Pulmonary artery endothelial cell (primary cell): ENCODE results near the gene ZNF619. TPM values are rescaled to one million over a fixed set of nuclear protein-coding genes. Genes with fewer than 3 reads are reported as not detected.

ENCODE experiments used
- DNase-seq: peaks from one replicate; pipeline ENCODE4 v3.0.0-alpha.2; 2011; ENCODE audit warnings: low read depth, low spot score
- total RNA-seq: library from RNA; depleted of rRNA; stranded (reverse); fragments of >200 nt; gene quantifications from 2 replicates; pipeline ENCODE4 v1.2.3, GENCODE V29; 2014

Gene ZNF619
- total RNA-seq, 1 donor from 2014 or later: 6.7 TPM

DNA sequence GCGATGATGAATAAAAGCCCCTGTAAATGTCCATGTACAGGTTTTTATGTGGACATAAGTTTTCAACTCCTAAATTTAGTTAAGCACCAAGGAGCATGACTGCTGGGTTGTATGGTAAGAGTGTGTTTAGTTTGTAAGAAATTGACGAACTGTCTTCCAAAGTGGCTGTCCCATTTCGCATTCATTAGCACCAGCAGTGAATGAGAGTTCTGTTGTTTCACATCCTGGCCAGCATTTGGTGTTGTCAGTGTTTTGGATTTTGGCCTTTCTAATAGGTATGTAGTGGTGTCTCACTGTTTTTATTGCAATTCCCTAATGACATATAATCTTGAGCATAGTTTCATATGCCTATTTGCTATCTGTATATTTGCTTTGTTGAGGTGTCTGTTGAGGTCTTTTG, 51.5 kb downstream of the ZNF619 start:
- no peak for DNase-seq

DNA sequence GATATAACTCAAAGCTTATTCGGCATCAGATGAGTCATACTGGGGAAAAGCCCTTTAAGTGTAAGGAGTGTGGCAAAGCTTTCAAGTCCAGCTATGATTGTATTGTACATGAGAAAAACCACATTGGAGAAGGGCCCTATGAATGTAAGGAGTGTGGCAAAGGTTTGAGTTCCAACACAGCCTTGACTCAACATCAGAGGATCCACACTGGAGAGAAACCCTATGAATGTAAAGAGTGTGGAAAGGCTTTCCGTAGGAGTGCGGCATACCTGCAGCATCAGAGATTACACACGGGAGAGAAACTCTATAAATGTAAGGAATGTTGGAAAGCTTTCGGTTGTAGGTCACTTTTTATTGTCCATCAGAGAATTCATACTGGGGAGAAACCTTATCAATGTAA, 55.3 kb downstream of the ZNF619 start:
- no peak for DNase-seq

DNA sequence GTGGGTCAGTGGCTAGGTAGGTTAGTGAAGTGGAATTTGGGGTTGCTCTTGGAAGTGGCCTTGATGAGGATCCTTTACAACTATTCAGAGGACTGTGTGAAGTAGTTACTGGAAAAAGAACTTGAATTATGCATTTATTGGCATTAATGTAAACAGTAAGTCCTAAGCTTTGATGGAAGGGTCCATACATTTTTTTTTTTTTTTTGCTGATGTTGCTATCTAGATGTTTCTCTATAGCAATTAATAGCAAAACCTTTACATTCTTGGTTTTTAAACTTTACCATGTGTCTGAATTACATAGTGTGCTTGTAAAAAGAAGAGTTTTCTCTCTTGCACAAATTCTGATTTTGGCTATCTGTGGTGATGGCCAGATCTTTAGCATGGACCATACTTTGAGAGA, 57.4 kb downstream of the ZNF619 start:
- DNase-seq: no peak

Other genes with a start within 250 kb of the ZNF619 start
- 12.0 and 19.4 TPM in 2 replicates for gene EIF1B, start 167.4 kb upstream of the ZNF619 start, total RNA-seq
- 0.07 TPM in 1 of 2 replicates, not detected in the other for gene ENTPD3, start 89.9 kb upstream of the ZNF619 start, total RNA-seq
- 779 and 833 TPM in 2 replicates for gene RPL14, start 19.8 kb upstream of the ZNF619 start, total RNA-seq
- gene ZNF620, start 28.9 kb downstream of the ZNF619 start, total RNA-seq: 4.4 and 6.6 TPM in 2 replicates
- 8.8 and 9.6 TPM in 2 replicates for gene ZNF621, start 47.8 kb downstream of the ZNF619 start, total RNA-seq